DOHH2 (cell line): Measurements from ENCODE around the gene FAM210A.

Experiments
- H3F3A ChIP-seq: fragments of 200-600 bp; sonication (generic), shearing (Covaris generic); 2 replicates; pipeline ENCODE4 v1.6.0; 2016; ENCODE audit warnings: antibody characterized with exemption, mild to moderate bottlenecking; ENCODE audit not compliant: control insufficient read depth, insufficient read depth
- H3K27ac ChIP-seq: fragments of 200-600 bp; sonication (generic); 2 replicates; pipeline ENCODE4 v1.5.1; 2014; ENCODE audit warnings: low read depth, mild to moderate bottlenecking, low read length, moderate library complexity
- H3K27me3 ChIP-seq: fragments of 200-600 bp; sonication (generic); 2 replicates; pipeline ENCODE4 v1.6.1; 2014; ENCODE audit warnings: mild to moderate bottlenecking, low read length, mixed read lengths; ENCODE audit not compliant: control insufficient read depth
- H3K36me3 ChIP-seq: fragments of 200-600 bp; sonication (generic); 2 replicates; pipeline ENCODE4 v1.6.1; 2014; ENCODE audit warnings: mild to moderate bottlenecking, low read length, moderate library complexity, mixed read lengths; ENCODE audit not compliant: control insufficient read depth
- H3K4me1 ChIP-seq: fragments of 200-600 bp; sonication (generic); 2 replicates; pipeline ENCODE4 v1.6.1; 2014; ENCODE audit warnings: mild to moderate bottlenecking, low read length, mixed read lengths; ENCODE audit not compliant: control insufficient read depth
- H3K4me2 ChIP-seq: fragments of 200-600 bp; sonication (generic); 2 replicates; pipeline ENCODE4 v1.6.0; 2014; ENCODE audit warnings: mild to moderate bottlenecking, low read length, moderate library complexity
- H3K4me3 ChIP-seq: fragments of 200-600 bp; sonication (generic); 2 replicates; pipeline ENCODE4 v1.5.1; 2014; ENCODE audit warnings: mild to moderate bottlenecking, low read length, mixed read lengths
- H3K79me2 ChIP-seq: fragments of 200-600 bp; sonication (generic); 2 replicates; pipeline ENCODE4 v1.6.1; 2014; ENCODE audit warnings: mild to moderate bottlenecking, low read length, mixed read lengths; ENCODE audit not compliant: control insufficient read depth
- H3K9me2 ChIP-seq: fragments of 200-600 bp; sonication (generic); replicated peaks from 2 replicates; pipeline ENCODE4 v1.6.1; 2014; ENCODE audit warnings: mild to moderate bottlenecking, low read length, mixed read lengths; ENCODE audit not compliant: control insufficient read depth
- H3K9me3 ChIP-seq: fragments of 200-600 bp; sonication (generic); 2 replicates; pipeline ENCODE4 v1.6.1; 2014; ENCODE audit warnings: antibody characterized with exemption, low read length, mixed read lengths; ENCODE audit not compliant: control insufficient read depth, insufficient read depth
- H4K20me1 ChIP-seq: fragments of 200-600 bp; sonication (generic); 2 replicates; pipeline ENCODE4 v1.6.0; 2014; ENCODE audit warnings: low read depth, mild to moderate bottlenecking, antibody characterized with exemption, low read length, moderate library complexity; ENCODE audit not compliant: control insufficient read depth, insufficient read depth
- EZH2phosphoT487 ChIP-seq: fragments of 200-600 bp; sonication (generic); IDR thresholded peaks from 2 replicates; pipeline ENCODE4 v1.6.1; 2017; ENCODE audit warnings: borderline replicate concordance, mild to moderate bottlenecking, antibody characterized with exemption, low read length, moderate library complexity, mixed read lengths
- TF ChIP-seq, protein P1 (sequence below): fragments of 200-600 bp; sonication (generic); IDR thresholded peaks from one replicate; pipeline ENCODE4 v1.5.1; 2014; ENCODE audit warnings: antibody characterized with exemption, mild to moderate bottlenecking, low read depth, low read length; ENCODE audit not compliant: poor library complexity, severe bottlenecking

The FAM210A gene

DNA sequence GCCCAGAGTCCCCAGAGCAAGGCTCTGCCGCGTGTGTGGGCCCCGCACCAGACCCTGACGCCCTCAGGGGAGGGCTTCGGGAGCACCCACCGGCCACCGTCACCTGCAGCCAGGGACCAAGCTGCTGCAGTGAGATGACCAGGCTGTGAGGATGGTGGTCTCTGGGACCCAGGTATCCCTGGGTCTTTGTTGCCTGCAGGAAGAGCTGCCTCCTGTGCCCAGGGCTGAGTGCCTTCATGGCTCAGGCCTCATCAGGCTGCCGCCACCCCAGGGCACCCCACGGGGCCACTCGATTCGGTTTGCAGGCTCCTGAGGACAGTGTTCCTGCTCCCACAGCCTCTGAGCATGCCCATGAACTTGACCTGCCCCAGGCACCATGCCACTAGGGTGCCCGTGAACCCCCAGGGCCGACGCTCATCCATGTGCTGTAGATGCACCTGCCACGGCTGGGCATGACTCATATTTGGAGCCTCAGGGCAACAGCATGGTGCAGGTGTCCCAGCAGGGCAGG, 109.8 kb downstream of the FAM210A start:
- peaks cover 69% of the 10 kb centered on the region for H3K79me2 ChIP-seq
- H3K9me3 ChIP-seq: no peaks in the 10 kb centered on the region
- H3K4me3 ChIP-seq: peak overlapping the region; percentile 84
- H3K36me3 ChIP-seq: peaks cover 44% of the 10 kb centered on the region
- no peak overlapping the region for H3K27ac ChIP-seq
- no peaks in the 10 kb centered on the region for H4K20me1 ChIP-seq
- H3K4me1 ChIP-seq: peaks cover 58% of the 10 kb centered on the region
- peak overlapping the region; percentile 95 for H3K4me2 ChIP-seq
- no peaks in the 10 kb centered on the region for H3K27me3 ChIP-seq
- peaks cover 28% of the 10 kb centered on the region for H3F3A ChIP-seq
- TF ChIP-seq EZH2phosphoT487: no peak
- TF ChIP-seq, protein P1, sequence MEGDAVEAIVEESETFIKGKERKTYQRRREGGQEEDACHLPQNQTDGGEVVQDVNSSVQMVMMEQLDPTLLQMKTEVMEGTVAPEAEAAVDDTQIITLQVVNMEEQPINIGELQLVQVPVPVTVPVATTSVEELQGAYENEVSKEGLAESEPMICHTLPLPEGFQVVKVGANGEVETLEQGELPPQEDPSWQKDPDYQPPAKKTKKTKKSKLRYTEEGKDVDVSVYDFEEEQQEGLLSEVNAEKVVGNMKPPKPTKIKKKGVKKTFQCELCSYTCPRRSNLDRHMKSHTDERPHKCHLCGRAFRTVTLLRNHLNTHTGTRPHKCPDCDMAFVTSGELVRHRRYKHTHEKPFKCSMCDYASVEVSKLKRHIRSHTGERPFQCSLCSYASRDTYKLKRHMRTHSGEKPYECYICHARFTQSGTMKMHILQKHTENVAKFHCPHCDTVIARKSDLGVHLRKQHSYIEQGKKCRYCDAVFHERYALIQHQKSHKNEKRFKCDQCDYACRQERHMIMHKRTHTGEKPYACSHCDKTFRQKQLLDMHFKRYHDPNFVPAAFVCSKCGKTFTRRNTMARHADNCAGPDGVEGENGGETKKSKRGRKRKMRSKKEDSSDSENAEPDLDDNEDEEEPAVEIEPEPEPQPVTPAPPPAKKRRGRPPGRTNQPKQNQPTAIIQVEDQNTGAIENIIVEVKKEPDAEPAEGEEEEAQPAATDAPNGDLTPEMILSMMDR: no peak
- no peaks in the 10 kb centered on the region for H3K9me2 ChIP-seq

DNA sequence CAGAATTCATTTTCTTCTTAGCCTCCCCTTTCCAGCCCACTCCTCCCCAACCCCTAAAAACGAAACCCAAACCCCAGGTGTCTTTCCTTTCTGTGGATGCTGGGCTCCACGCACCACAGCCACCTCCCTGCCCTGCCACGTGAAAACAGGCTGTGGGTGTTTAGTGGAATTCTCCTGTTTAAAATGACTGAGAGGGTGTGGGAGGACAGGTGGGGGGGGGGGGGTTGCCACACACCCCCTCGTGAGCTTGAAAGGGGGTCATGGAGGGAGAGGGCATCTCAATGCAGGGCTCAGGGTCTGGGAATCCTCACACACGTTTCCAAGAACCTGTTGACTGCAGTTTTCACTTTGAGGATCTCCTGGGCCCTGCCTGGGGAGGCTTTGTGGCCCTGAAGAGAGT, 110.3 kb downstream of the FAM210A start:
- peak overlapping the region; percentile 95 for H3K4me2 ChIP-seq
- H3K27ac ChIP-seq: peak overlapping the region; percentile 98; the same call in 1 of the 2 replicates
- H3K4me1 ChIP-seq: peaks cover 64% of the 10 kb centered on the region
- H3K27me3 ChIP-seq: no peaks in the 10 kb centered on the region
- peaks cover 69% of the 10 kb centered on the region for H3K79me2 ChIP-seq
- H3K9me2 ChIP-seq: no peaks in the 10 kb centered on the region
- no peaks in the 10 kb centered on the region for H4K20me1 ChIP-seq
- H3F3A ChIP-seq: peaks cover 33% of the 10 kb centered on the region
- peak overlapping the region; percentile 84 for H3K4me3 ChIP-seq
- H3K36me3 ChIP-seq: peaks cover 43% of the 10 kb centered on the region
- no peaks in the 10 kb centered on the region for H3K9me3 ChIP-seq
- no peak for TF ChIP-seq EZH2phosphoT487
- TF ChIP-seq, protein P1: no peak

DNA sequence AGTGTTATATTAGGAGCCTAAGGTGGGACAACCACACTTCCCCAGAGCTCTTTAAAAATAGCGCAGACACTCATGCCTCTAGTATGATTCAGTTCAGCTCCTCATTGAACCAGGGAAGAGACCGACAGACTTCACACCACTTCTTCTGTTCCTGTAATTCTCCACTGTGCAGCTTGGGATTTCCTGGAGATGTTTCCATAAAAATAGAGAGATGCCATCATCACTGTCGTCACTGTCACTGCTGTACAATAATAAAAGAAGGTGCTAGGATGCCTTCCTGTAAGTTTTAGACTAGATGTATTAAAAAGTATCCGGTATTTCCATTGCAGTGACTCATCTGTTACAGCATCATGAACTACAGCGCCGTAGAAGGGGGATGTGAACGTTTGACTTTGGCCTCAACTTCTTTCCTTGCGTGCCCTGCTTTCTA, 110.9 kb downstream of the FAM210A start:
- H3K9me2 ChIP-seq: no peaks in the 10 kb centered on the region
- H3K79me2 ChIP-seq: peaks cover 69% of the 10 kb centered on the region
- peak overlapping the region; percentile 84 for H3K4me3 ChIP-seq
- H3K4me2 ChIP-seq: peak overlapping the region; percentile 95
- peaks cover 40% of the 10 kb centered on the region for H3K36me3 ChIP-seq
- peak overlapping the region; percentile 98 for H3K27ac ChIP-seq
- no peaks in the 10 kb centered on the region for H3K27me3 ChIP-seq
- H4K20me1 ChIP-seq: no peaks in the 10 kb centered on the region
- H3K4me1 ChIP-seq: peaks cover 70% of the 10 kb centered on the region
- TF ChIP-seq, protein P1: no peak
- TF ChIP-seq EZH2phosphoT487: no peak
- no peaks in the 10 kb centered on the region for H3K9me3 ChIP-seq
- peaks cover 34% of the 10 kb centered on the region for H3F3A ChIP-seq
